Left lobe of liver (tissue), 2 donors: ENCODE data around the gene NDUFS2. TPM values are rescaled to one million over a fixed set of nuclear protein-coding genes. Genes with fewer than 3 reads are reported as not detected.
A peak's percentile ranks its signal among the peaks of the same experiment; 100 is the strongest.

Source experiments
- ATAC-seq: fragments of 200-7000 bp; cut with Tn5 transposase; one replicate; pipeline ENCODE4 v1.9.1; 2020; ENCODE audit warnings: mild to moderate bottlenecking, moderate library complexity
- DNase-seq: peaks from one replicate; pipeline ENCODE4 v3.0.0-alpha.2; 2020; ENCODE audit warnings: low spot score
- total RNA-seq: library from RNA; stranded (reverse); gene quantifications from one replicate; pipeline ENCODE4 v1.2.1, GENCODE V29; 2021
- donor health status: DM: no; HTN: no; CAD: no; lungs with moderate emphysema.
- donor health status: DM: no; HTN: yes; CAD: no.

Gene NDUFS2
- total RNA-seq, 1 donor from 2014 or later: 106 TPM

- no peak for ATAC-seq
- no peak for DNase-seq
Measured at GRCh38 chr1:161172349-161172748, 29.8 kb upstream of the NDUFS2 start.

DNA sequence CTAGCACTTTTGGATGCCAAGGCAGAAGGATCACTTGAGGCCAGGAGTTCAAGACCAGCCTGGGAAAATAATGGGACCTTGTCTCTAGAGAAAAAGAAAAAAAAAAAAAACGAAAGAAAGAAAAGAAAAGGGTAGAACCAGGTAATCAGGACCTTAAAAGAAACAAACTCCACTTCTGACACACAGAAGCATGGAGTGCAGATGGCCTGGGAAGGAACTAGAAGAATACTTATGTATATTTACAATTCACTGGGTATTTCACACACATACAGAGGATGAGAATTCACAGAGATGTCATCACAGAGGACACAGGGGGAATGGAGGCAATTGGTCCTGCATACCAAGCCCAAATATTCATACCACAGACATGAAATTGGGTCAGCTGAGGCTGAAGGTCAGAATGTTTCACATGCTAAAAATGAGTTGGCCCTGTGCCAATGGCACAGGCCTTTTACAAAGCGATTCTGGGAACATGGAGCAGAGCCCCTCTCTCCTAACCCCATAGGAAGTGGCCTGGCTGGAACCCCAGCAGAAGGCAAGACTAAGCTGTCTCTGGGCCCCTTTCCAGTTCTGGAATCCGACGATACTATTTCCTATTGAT is 29.3 kb upstream of the NDUFS2 start:
- ATAC-seq (no peak), DNase-seq (no peak)

GRCh38 chr1:161173711-161174110 is 28.5 kb upstream of the NDUFS2 start:
- ATAC-seq (no peak), DNase-seq (no peak)

DNA sequence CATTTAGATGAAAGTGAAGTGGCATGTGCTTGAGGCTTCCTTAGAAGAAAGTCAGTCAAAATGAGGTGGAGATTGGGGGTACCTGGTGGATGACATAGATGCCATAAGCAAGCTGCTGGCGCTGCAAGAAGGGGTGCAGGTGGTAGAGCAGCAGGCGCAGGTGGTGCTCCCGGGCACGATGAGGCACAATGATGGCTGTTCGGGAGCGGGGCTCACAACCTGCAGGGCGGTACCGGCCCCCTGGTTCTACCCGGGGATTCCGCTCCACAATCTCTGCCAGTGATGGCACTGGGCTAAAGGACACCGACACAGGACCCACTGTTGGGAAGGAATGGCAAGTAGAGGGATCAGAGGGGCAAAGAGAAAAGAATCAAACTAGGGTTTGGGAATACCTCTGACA is 27.3 kb upstream of the NDUFS2 start:
- DNase-seq (no peak), ATAC-seq (no peak)

- no peak for ATAC-seq
- no peak for DNase-seq
Measured at GRCh38 chr1:161175771-161176453, 26.3 kb upstream of the NDUFS2 start.

DNA sequence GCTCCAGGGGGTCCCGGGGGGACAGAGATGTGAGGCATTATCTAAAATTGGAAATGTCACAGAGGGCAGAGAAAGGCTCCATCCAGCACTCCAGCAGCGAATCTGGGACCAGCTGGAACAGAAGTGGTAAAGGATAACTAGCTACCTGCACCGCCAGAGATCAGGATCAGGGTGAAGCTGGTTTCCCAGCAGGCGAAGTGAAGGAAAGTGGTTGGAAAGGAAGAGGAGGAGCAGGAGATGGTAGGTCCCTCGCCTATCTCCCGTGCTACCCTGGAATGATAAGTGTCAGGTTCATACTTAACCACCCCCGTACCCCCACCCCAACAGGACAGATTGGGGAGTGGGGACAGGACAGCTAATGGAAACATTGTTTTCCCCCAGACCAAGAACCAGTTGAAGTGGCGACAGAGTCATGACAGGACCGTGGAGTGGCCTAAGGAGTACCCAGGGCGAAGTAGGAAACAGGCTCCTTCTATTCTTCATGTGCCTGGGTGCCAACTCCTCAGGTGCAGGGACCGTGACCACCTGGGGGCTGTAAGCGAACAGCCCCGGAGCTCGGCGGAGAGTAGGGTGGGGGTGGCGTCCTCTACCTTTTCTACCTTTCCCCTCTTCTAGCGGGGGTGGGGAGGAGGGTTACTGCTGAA is 25.6 kb upstream of the NDUFS2 start:
- ATAC-seq (no peak), DNase-seq (no peak)

- DNase-seq: peak; percentile 92
- peak; percentile 96 for ATAC-seq
Measured at GRCh38 chr1:161177112-161177935, 24.8 kb upstream of the NDUFS2 start, which contains the start of gene B4GALT3. B4GALT3 (minus strand) TSS chr1:161177507; CDS start chr1:161176060, 1,447 bp downstream.

DNA sequence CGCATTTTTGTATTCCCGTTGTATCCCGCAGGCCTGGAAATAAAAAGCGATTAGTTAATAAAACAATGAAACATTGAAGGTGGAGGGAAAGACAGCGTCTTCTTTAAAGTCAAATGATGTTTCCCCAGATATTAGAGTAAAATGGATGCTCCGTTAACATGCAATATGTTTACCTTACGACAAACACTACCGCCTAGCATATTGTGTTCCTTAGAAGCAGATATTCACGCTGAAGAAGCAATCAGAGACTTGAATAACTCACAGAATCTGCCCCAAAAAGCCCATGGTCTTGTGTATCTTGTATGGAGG is 24.3 kb upstream of the NDUFS2 start:
- no peak for ATAC-seq
- DNase-seq: no peak

DNA sequence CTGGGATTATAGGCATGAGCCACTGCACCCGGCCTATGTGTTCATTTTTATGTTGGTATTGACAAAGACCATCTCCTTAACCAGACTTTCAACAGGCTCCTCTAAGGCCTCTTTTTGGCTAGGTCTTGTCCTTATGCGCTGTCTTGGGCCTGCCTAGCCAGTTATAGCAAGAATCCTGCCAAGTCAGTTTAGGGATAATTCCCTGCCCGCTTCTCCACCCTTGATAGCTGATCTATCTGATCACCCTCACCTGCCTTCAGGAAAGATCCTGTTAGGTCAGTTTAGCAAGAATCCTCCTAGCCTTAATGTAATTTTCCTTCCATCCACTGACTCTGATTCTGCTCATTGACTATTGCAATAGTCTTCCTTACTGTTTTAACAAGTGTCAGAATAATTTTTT is 22.5 kb upstream of the NDUFS2 start:
- ATAC-seq (no peak), DNase-seq (no peak)

- ATAC-seq: no peak
Measured at GRCh38 chr1:161180639-161181038, 21.5 kb upstream of the NDUFS2 start.

GRCh38 chr1:161182214-161182613 is 20.0 kb upstream of the NDUFS2 start:
- no peak for ATAC-seq
- no peak for DNase-seq

More at GRCh38 chr1:161180639-161181038, 21.5 kb upstream of the NDUFS2 start:
- no peak for DNase-seq

DNA sequence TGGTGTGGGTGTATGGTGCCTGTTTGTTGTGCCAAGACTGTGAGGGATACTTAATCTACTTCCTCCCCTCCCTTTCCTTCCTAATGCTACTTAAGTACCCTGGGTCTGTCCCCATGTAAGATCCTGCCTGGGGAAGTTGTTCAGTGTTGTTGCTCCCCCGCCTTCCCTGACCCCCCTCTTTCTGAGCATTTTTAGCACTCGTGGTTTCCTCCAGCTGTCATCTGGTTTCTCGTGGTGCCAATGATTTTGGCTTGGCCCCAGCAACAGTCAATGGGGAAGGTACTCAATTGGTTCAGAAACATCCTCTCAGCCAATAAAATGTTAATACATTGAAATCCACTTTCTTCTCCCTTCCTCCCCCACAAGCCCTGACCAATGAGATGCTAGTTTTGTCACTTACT is 16.9 kb upstream of the NDUFS2 start:
- ATAC-seq: peak; percentile 76
- DNase-seq: no peak

- ATAC-seq (peak; percentile 24), DNase-seq (no peak)
Measured at GRCh38 chr1:161185732-161186311, 16.3 kb upstream of the NDUFS2 start.

DNA sequence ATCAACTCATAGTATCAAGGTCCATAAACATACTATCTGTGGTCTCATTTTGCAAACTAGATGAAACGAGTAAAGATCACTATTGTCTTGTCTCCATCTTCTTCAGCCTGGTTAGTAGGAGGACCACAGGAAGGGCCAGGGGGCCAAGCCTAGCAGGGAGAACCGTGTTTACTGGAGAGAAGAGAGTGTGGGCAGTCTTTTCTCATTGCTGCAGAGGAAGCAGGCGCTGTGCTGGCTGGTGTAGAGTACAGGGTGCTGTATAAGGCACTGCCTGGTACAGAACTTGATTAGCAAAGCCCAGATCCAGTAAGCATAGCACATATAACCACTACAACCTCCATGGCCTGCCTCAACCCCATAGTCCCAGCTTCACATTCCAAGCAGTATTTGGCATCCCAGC is 14.9 kb upstream of the NDUFS2 start:
- no peak for DNase-seq
- ATAC-seq: no peak

DNA sequence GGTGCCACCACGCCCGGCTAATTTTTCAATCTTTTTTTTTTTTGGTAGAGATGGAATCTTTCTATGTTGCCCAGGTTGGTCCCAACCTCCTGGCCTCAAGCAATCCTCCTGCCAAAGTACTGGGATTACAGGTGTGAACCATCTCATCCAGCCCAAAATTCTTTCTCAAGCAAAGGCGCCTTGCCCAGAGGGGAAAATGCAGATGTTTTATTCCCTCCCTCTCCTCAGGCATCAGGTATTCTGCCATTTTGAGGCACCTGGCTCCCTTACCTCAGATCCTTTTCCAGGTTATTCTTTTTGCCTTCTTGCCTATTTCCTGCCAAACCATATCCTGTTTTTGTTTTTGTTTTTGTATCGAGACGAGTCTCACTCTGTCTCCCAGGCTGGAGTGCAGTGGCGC is 13.8 kb upstream of the NDUFS2 start:
- ATAC-seq: no peak

GRCh38 chr1:161189036-161189435 is 13.1 kb upstream of the NDUFS2 start:
- ATAC-seq (no peak), DNase-seq (no peak)

More for the DNA sequence above, 13.8 kb upstream of the NDUFS2 start:
- no peak for DNase-seq

DNA sequence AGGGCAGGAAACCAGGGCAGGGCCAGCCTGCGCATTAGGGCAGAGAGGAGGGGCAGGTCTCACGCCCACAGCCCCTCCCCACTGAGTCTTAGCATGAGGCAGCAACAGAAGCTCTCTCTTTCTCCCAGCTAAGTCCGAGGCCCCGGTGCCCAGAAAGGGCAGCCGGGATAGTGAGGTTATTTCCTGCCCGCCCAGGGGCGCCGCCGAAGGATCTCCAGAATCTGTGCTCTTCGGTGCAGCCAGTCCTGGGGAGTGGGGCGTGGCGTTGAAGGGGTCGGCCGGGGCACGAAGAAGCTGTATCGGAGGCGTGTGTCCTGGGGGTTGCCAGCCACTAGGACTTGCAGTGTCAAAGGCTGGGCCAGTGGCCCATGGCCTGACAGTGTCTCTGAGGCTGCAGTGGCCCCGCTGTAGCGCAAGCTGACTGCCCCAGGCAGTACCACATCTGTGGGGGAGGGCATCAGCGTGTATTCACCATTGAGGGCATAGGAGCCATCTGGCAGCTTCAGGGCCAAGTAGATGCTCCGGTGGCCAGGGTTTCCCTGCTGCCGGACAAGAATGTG is 11.1 kb upstream of the NDUFS2 start:
- no peak for DNase-seq

DNA sequence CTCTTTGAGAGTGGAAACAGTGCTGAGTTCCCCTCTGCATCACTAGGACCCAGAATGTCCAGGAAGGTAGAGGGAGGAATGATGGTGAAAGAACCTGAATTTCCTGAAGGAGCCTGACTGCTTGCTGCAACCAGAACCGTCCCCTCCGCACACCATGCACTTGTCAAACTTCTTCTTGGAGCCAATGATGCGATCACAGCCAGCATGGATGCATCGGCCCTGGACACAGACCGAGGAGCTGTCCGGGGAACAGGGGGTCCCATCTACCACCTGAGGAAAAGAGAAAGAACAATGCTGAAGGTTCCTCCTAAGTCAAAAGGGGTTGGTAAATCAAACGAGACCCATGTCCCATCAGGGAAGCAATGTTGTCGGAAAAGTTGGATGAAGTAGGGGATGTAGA is 10.2 kb upstream of the NDUFS2 start:
- no peak for DNase-seq
- no peak for ATAC-seq

More for the DNA sequence above, 11.1 kb upstream of the NDUFS2 start:
- no peak for ATAC-seq

- DNase-seq (peak; percentile 73), ATAC-seq (peak; percentile 72)
Measured at GRCh38 chr1:161192476-161193465, 9.4 kb upstream of the NDUFS2 start.
